Liver (tissue), 3 donors: ENCODE results near the gene RAVER1.
A peak's percentile ranks its signal among the peaks of the same experiment; 100 is the strongest.

Experiments
- ATF3 ChIP-seq: IDR thresholded peaks from 2 replicates; pipeline ENCODE4 v1.6.1; 2016; ENCODE audit warnings: antibody characterized with exemption
- CTCF ChIP-seq: fragments of 150-350 bp; IDR thresholded peaks from 2 replicates; pipeline ENCODE4 v1.5.1; 2017; ENCODE audit warnings: improper control_type of control experiment, low read depth, low read length; ENCODE audit not compliant: missing input control
- HNF4A ChIP-seq, 2 donors: conservative IDR thresholded peaks; 2 replicates each; pipeline ENCODE4 v1.6.1; 2016; ENCODE audit warnings: antibody characterized with exemption in 2 of 2, mild to moderate bottlenecking in 2 of 2
- RAD21 ChIP-seq, 2 donors: IDR thresholded peaks; 2 replicates each; pipeline ENCODE4 v1.6.1; 2016; ENCODE audit warnings: antibody characterized with exemption in 2 of 2, mild to moderate bottlenecking in 2 of 2
- TAF1 ChIP-seq: conservative IDR thresholded peaks from 2 replicates; pipeline ENCODE4 v1.6.1; 2016; ENCODE audit warnings: antibody characterized with exemption, mild to moderate bottlenecking
- donor health status: healthy.
- donor health status: healthy.

GRCh38 chr19:10380313-10381102 is 47.2 kb upstream of the RAVER1 start, which contains the start of gene TYK2:
- TF ChIP-seq ATF3 (no peak), TAF1 (no peak), HNF4A (conservative IDR thresholded peaks at IDR 0.05) (peak in 1 of 2 donors; percentile 27), CTCF (no peak), RAD21 (IDR thresholded peaks at IDR 0.05) (peak; percentile 17 to 27)
